ENCODE data around the gene DMAC2L.
A peak's percentile ranks its signal among the peaks of the same experiment; 100 is the strongest.

DNA sequence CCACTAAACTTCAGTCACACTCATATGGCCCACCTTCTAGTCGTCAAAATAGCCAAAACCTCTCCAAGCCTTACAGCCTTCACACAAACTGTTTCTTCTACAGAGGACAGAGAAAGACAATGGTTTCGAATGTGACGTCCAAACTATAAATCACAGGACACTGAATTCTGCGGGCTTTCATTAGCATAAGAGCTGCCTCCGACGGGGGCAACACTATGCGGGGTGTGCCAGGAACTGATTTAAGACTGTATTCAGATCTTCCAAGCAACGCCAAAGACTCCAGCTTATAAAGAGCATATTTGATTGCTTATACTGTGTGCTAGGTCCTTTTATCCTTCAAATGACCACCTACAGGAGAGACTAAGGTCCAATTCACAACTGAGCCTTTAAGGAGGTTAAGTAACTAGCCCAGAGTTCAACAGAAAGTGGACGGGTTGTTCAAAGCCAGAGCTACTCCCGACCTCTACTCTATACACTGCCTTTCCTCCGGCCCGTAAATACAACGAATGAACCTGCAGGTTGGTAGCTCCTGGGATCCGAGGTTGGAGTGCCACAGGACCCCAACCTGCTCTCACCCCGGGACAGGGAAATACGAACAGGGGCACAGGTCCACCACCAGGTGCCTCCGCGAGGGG lies 670 bp upstream of the DMAC2L start:
- TF ChIP-seq, protein P1, sequence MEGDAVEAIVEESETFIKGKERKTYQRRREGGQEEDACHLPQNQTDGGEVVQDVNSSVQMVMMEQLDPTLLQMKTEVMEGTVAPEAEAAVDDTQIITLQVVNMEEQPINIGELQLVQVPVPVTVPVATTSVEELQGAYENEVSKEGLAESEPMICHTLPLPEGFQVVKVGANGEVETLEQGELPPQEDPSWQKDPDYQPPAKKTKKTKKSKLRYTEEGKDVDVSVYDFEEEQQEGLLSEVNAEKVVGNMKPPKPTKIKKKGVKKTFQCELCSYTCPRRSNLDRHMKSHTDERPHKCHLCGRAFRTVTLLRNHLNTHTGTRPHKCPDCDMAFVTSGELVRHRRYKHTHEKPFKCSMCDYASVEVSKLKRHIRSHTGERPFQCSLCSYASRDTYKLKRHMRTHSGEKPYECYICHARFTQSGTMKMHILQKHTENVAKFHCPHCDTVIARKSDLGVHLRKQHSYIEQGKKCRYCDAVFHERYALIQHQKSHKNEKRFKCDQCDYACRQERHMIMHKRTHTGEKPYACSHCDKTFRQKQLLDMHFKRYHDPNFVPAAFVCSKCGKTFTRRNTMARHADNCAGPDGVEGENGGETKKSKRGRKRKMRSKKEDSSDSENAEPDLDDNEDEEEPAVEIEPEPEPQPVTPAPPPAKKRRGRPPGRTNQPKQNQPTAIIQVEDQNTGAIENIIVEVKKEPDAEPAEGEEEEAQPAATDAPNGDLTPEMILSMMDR (IDR thresholded peaks at IDR 0.05) = peak in 2 of 4 experiments; percentile 54 to 62
- TF ChIP-seq POLR2AphosphoS5 (IDR thresholded peaks at IDR 0.05) (no peak), EP300 (IDR thresholded peaks at IDR 0.05) (no peak), POLR2A (IDR thresholded peaks at IDR 0.05) (no peak)

Measured in gastroesophageal sphincter (tissue), 3 donors.